ENCODE data around the gene SLC5A10. TPM values are rescaled to one million over a fixed set of nuclear protein-coding genes. Genes with fewer than 3 reads are reported as not detected.
"Not testable (repeated sequence)": the region's sequence is repeated elsewhere in the genome, so short reads cannot be mapped to it uniquely, and the experiment has no call there.

The SLC5A10 gene
- total RNA-seq, 1 experiment from 2014 or later = not detected

- DNase-seq (ENCODE audit: low read depth) = not testable (repeated sequence)
These were observed 88.4 kb downstream of the SLC5A10 start for GRCh38 chr17:19040350-19040749.

- not testable (repeated sequence) for DNase-seq (ENCODE audit: low read depth)
These were observed 89.9 kb downstream of the SLC5A10 start for GRCh38 chr17:19041871-19042270.

- not testable (repeated sequence) for DNase-seq (ENCODE audit: low read depth)
These were observed 90.4 kb downstream of the SLC5A10 start for GRCh38 chr17:19042369-19042768.

GRCh38 chr17:19043032-19043431 lies 91.1 kb downstream of the SLC5A10 start:
- not testable (repeated sequence) for DNase-seq (ENCODE audit: low read depth)

GRCh38 chr17:19044643-19045042 lies 92.7 kb downstream of the SLC5A10 start:
- not testable (repeated sequence) for DNase-seq (ENCODE audit: low read depth)

GRCh38 chr17:19046782-19047375 lies 94.9 kb downstream of the SLC5A10 start, which contains the start of gene GRAP:
GRAP (minus strand) TSS chr17:19046957; CDS start chr17:19046926, 31 bp downstream.
- not testable (repeated sequence) for DNase-seq (ENCODE audit: low read depth)

GRCh38 chr17:19047510-19047909 lies 95.5 kb downstream of the SLC5A10 start:
- not testable (repeated sequence) for DNase-seq (ENCODE audit: low read depth)

- not testable (repeated sequence) for DNase-seq (ENCODE audit: low read depth)
These were observed 96.9 kb downstream of the SLC5A10 start for GRCh38 chr17:19048826-19049225.

GRCh38 chr17:19055447-19055846 lies 103.5 kb downstream of the SLC5A10 start:
- DNase-seq (ENCODE audit: low read depth) = not testable (repeated sequence)

GRCh38 chr17:19062009-19062717 lies 110.2 kb downstream of the SLC5A10 start:
- not testable (repeated sequence) for DNase-seq (ENCODE audit: low read depth)

GRCh38 chr17:19062718-19063325 lies 110.9 kb downstream of the SLC5A10 start:
- DNase-seq (ENCODE audit: low read depth) = not testable (repeated sequence)

GRCh38 chr17:19063326-19063956 lies 111.5 kb downstream of the SLC5A10 start:
- DNase-seq (ENCODE audit: low read depth) = not testable (repeated sequence)

GRCh38 chr17:19064378-19064777 lies 112.4 kb downstream of the SLC5A10 start:
- DNase-seq (ENCODE audit: low read depth) = not testable (repeated sequence)

GRCh38 chr17:19070318-19071168 lies 118.6 kb downstream of the SLC5A10 start:
- DNase-seq (ENCODE audit: low read depth) = not testable (repeated sequence)

Other genes starting within 250 kb of the SLC5A10 start
- gene FBXW10, start 208.1 kb upstream of the SLC5A10 start, total RNA-seq (2014; rRNA removed; shearing (Covaris generic)) = under 0.01 TPM in 1 of 2 replicates, not detected in the other
- gene TVP23B, start 171.0 kb upstream of the SLC5A10 start, total RNA-seq (2014; rRNA removed; shearing (Covaris generic)) = 57.4 and 58.6 TPM in 2 replicates
- 26.6 and 31.7 TPM in 2 replicates for gene PRPSAP2, start 94.0 kb upstream of the SLC5A10 start, total RNA-seq (2014; rRNA removed; shearing (Covaris generic))
- 2.9 and 5.0 TPM in 2 replicates for gene FAM83G, start 52.6 kb downstream of the SLC5A10 start, total RNA-seq (2014; rRNA removed; shearing (Covaris generic))
- not detected in 2 replicates for gene GRAP, start 94.8 kb downstream of the SLC5A10 start, total RNA-seq (2014; rRNA removed; shearing (Covaris generic))
- gene GRAPL, start 175.4 kb downstream of the SLC5A10 start, total RNA-seq (2014; rRNA removed; shearing (Covaris generic)) = not detected in 2 replicates